Activated naive CD4-positive, alpha-beta T cell treated with Interleukin-2 at 50 U/mL for 16 hours (primary cell): ENCODE data around the gene RASA1.
"Not testable (repeated sequence)": the region's sequence is repeated elsewhere in the genome, so short reads cannot be mapped to it uniquely, and the experiment has no call there.

Experiments used
- DNase-seq: peaks from one replicate; pipeline ENCODE4 v3.0.0-alpha.2; 2020

RASA1 gene

GRCh38 chr5:87287266-87287665 is 19.6 kb downstream of the RASA1 start:
- not testable (repeated sequence) for DNase-seq

DNA sequence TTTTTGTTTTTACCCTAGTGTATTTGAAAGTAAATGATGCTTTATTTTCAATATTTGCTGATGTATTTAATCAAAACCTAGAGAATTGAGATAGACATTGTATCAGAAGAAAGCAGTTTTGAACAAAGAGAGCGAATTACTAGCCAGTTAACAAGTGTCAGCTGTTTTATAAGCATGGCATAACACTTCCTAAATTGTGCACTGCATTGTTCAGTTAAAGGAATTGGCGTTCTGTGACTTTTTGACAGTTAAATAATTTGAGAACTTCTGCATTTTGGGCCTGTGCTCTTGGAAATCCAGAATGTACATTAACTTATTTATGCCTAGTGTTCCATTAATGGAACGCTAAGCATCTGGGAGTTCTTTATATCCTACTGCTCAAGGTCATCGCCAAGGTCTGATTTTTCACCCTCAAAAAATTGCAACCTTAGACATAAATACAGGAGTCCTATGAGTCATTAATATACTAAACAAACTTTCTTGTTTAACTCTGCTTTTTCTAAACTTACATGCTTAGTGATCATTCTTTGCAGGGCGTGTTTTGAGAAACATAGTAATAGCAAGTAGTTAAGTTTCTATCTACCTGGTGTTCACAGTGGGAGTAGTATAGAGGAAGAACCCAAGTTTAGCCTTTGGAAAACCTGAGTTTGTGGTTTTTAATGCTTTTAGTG is 31.1 kb downstream of the RASA1 start:
- DNase-seq, result no peak

DNA sequence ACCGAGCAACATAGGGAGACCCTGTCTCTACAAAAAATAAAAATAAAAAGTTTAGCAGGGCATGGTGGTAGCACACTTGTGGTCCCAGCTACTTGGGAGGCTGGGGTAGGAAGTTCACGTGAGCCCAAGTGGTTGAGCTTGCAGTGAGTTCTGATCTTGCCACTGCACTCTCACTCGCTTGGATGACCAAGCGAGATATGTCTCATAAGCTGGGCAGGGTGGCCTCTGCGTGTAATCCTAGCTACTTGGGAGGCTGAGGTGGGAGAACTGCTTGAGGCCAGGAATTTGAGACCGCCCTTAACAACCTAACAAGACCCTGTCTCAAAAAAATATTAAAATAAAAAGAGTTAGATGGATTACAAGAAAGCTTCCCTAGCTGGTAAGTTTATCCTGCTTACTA is 32.5 kb downstream of the RASA1 start:
- no peak for DNase-seq

DNA sequence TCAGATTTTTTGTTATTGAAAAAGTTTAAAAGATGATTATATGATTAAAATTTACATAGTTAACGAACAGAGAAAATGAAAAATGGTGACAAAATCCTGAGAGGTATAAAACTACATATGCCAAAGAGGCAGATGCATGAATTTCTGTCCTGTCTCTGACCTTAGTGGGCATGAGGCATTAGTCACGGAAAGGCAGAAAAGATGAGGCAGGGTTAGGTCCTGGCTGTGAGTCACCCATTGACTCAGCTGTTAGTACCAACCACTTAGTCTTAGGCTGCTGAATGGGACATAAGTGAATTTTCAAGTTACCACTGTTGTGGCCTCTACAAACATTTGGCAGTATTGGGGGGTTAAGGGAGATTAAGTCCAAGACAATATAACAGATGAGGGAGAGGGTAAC is 33.1 kb downstream of the RASA1 start:
- DNase-seq, result peak; percentile 52

DNA sequence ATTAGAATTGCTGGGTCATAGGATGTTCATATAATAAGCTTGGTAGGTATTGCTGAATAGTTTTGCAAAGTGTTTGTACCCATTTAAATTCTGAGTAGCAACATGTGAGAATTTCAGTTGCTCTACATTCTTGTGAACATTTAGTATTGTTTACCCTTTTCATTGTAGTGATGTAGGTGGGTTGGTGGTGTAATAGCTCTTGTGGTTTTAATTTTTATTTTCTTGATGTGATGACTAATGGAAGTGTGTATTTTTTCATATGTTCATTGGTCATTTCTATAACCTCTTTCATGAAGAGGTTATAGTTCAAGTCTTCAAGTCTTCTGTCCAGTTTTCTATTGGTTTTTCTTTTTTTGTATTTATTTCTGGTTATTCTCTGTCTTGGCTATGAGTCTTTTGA is 34.4 kb downstream of the RASA1 start:
- no peak for DNase-seq

DNA sequence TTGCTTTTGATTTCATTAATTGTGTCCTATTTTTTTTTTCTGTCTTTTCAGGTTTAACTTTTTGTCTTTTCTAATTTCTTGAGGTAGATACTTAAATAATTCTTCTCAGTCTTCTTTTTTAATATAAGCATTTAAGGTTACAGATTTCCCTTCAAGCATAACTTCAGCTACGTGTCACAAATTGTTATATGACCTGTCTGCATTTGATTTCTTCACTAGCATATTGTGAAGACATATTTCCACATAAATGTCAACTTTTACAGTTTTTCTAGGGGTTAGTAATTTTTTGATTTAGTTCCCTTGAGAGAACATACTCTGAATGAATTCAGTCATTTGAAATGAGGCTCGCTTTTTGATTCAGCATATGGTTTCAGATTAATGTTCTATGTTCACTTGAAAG is 35.6 kb downstream of the RASA1 start:
- DNase-seq, result no peak

- not testable (repeated sequence) for DNase-seq
These were observed 38.4 kb downstream of the RASA1 start for GRCh38 chr5:87306090-87306489.

DNA sequence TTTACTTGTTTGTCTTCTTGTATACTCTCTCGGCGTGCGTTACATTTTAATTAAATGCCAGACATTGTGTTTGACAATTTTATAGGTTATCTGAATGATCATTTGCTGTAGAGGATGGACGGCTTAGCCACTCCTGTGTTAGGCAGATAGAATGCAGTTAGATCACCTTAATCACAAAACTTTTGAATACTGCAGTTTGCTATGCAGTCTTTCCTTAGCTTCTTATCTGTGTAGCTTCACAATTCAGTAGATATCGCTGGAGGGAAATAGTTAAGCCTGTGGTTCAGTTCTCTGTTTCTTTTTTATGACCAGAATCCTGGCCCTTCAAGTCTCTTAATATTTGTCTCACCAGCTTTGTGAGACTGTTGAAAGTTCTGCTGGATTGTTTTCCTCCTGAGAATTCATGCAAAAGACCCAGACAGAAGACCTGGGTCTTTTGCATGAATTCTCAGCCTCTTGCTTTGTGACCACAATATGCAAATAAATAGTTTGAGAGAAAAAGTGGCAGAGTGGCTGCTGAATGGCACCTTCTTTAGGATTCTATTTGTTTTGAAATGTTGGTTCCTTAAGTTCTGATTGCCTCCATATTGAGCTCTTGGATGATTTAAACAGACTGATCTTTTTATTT is 40.2 kb downstream of the RASA1 start:
- no peak for DNase-seq

DNA sequence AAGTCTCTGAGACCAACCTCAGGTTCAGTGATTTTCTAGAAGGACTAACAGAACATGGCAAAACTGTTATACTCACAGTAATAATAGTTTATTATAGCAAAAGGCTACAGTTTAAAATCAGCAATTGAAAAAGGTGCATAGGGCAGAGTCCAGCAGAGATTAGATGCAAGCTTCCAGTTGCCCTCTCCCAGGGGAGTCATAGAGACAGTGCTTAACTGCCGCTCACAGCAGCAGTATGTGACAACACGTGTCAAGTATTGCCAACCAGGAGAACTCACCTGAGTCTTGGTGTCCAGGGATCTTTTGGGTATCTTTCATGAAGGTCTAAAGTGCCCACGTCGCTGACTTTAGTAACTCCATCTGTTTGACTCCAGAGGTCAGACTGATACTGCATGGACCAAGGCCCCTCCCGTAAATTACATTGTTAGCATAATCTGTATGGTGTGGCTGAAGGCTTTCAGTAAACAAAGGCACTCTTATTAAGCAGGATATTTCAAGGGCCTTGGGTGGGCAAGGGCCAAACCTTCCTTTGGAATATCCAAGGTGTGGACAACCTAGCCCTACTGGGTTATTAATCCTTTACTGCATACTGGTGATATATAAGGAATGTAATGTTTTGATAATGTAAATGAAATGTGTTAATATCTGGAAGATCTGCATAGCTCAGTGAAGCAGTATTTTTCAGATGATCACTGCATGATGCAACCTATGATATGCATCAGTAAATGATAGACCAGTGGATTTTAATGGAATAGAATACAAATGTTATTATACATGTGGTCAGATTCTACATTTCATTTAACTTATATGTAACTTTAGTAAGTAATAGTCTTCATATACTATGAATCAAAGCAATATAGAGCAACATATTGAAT is 44.0 kb downstream of the RASA1 start:
- no peak for DNase-seq

DNA sequence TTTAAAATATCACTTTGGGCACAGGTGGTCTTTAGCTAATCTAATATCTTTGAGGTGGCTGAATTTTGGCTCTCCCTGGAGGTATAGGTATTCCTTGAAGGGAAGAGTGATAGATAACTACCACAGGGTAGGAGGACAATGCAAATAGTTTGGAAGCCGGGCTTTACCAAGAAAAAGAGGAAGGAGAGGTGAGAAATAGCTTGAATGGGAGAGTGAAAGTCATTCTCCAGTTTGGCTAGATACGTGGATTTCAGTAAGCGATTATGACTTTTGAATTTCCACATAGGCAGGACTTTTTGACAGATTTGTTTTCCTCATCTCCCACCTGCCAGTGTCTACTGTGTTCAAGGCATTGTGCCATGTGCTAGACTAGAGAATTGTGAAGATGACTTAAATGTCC is 45.5 kb downstream of the RASA1 start:
- no peak for DNase-seq

DNA sequence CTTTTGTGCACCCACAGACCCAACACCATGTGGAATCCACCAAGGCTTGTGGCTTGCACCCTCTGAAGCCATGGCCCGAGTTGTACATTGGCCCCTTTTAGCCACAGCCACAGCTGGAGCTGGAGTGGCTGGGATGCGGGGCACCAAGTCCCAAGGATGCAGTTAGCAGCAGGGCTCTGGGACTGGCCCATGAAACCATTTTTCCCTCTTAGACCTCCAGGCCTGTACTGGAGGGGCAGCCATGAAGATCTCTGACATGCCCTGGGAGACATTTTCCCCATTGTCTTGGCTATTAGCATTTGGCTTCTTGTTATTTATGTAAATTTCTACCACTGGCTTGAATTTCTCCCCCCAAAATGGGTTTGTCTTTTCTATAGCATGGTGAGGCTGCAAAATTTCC is 51.8 kb downstream of the RASA1 start:
- no peak for DNase-seq

GRCh38 chr5:87321605-87322004 is 53.9 kb downstream of the RASA1 start:
- no peak for DNase-seq

- DNase-seq, result no peak
These were observed 54.7 kb downstream of the RASA1 start for GRCh38 chr5:87322381-87322780.

DNA sequence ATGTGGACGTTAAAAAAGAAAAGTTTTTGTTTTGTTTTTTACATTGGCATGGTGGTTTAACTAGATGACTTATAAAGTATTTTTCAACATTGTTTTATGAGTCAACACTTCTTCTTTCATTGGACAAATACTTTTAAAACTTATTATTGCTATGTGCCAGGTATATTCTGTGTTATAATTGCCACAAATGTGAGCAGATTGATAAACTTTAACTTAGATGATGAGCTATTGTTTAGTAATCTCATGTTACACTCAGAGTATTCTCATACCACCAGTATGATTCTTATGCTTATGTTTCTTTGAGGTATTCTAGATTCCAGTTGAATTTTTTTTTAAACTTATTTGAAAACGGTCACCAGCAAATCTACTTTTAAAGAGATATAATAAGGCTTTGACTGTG is 60.3 kb downstream of the RASA1 start:
- DNase-seq, result no peak

DNA sequence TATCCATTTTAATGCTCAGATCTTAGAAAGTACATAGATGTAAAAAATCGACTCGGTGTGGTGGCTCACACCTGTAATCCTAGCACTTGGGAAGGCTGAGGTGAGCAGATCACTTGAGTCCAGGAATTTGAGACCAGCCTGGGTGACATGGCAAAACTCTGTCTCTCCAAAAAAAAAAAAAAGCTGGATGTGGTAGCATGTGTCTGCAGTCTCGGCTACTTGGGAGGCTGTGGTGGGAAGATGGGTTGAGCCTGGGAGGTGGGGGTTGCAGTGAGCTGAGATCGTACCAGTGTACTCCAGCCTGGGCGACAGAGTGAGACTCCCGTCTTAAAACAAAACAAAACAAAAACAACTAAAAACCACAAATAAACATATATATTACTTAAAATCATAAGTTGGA is 61.4 kb downstream of the RASA1 start:
- no peak for DNase-seq

GRCh38 chr5:87339986-87340385 is 72.3 kb downstream of the RASA1 start:
- no peak for DNase-seq

GRCh38 chr5:87340716-87341115 is 73.0 kb downstream of the RASA1 start:
- no peak for DNase-seq

DNA sequence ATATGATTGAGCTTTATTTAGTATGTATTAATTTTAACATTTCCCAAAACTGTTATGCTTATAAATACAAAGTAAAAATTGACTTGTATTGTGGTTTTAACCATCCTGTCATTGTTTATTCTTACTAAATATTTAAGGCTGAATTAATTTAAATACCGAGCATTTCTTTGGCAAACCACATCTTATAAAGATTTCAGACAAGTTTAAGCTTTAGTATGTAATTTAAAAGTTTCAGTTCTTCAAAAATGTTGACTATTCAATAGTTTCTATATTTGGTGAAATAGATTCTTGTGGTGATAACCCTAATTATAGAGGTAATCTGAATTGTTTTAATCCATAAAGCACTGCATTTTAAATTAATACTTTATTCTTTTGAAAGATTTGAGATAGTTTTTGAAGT is 79.6 kb downstream of the RASA1 start:
- no peak for DNase-seq

DNA sequence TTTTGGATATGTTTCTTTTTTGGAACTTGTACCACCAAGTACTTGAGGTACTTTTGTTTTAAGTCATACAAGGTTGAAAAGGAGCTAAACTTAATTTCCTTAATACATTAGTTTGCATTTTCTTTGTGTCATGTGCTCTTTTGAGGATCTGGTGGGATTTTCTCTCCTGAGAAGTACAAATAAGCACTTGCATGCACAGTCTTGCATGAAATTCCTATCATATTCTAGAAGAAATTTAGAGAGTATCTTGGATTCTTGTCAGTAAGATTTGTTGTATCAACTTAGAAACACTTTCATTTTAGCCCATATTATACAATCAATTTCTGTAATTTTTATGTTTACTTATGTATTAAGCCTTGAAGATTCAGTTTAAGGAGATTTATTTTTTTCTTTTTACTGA is 80.2 kb downstream of the RASA1 start:
- no peak for DNase-seq

- no peak for DNase-seq
These were observed 86.8 kb downstream of the RASA1 start for GRCh38 chr5:87354496-87354895.

DNA sequence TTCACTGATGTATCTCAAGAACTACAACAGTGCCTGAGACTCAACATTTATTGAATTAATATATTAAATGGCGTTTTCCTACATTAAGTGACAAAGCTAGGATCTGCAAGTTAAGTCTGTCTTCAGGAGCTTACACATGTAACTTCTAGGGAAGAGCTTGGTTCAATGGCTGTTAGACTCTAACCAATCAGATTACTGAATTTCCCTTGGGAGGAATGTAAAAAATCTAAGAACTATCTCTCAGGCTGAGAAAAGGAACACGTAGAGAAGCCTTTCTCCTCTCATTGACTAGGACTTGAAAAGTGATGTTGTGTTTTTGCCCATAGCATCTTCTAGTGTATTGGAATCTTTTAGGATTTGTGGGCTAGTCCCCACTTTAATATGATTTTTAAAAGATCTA is 91.4 kb downstream of the RASA1 start:
- no peak for DNase-seq

GRCh38 chr5:87360132-87360531 is 92.4 kb downstream of the RASA1 start:
- DNase-seq, result no peak

GRCh38 chr5:87361031-87361445 is 93.4 kb downstream of the RASA1 start:
- no peak for DNase-seq
